Measurements from ENCODE around the gene KIF19.

KIF19 gene

GRCh38 chr17:74314877-74315276 is 11.1 kb upstream of the KIF19 start:
- H3K4me3 ChIP-seq (ENCODE audit: low read depth, low read length): no peak overlapping the region
- DNase-seq (ENCODE audit: low read depth): no peak
- in situ Hi-C loops (cut with HindIII; ENCODE audit: low sequenced_read_pairs): no loop called here
- TF ChIP-seq, protein P1, sequence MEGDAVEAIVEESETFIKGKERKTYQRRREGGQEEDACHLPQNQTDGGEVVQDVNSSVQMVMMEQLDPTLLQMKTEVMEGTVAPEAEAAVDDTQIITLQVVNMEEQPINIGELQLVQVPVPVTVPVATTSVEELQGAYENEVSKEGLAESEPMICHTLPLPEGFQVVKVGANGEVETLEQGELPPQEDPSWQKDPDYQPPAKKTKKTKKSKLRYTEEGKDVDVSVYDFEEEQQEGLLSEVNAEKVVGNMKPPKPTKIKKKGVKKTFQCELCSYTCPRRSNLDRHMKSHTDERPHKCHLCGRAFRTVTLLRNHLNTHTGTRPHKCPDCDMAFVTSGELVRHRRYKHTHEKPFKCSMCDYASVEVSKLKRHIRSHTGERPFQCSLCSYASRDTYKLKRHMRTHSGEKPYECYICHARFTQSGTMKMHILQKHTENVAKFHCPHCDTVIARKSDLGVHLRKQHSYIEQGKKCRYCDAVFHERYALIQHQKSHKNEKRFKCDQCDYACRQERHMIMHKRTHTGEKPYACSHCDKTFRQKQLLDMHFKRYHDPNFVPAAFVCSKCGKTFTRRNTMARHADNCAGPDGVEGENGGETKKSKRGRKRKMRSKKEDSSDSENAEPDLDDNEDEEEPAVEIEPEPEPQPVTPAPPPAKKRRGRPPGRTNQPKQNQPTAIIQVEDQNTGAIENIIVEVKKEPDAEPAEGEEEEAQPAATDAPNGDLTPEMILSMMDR (IDR thresholded peaks at IDR 0.05; ENCODE audit: low read depth, low read length, missing control alignments): no peak

- in situ Hi-C loops (cut with HindIII; ENCODE audit: low sequenced_read_pairs): no loop called here
- TF ChIP-seq, protein P1 (IDR thresholded peaks at IDR 0.05; ENCODE audit: low read depth, low read length, missing control alignments): no peak
- H3K4me3 ChIP-seq (ENCODE audit: low read depth, low read length): no peak overlapping the region
- no peak for DNase-seq (ENCODE audit: low read depth)
Measured at GRCh38 chr17:74316220-74316619, 9.8 kb upstream of the KIF19 start.

DNA sequence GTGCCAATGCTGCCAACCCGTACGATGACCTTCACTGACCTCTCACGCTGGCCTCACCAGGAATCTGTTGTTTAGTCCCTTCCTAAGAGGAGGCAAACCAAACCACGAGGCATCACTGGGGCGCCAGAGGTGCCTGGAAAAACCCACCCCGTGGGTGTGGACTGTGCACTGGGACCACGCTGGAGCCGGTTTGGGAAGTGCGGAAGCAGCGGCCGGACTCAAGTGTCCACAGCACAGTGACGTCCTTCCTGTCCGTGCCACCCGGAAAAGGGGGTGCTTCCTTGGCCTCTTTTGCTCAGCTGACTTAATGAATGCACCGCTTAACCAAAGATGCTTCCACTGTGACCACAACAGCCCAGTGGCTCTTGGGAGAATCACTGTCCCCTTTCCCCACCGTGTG is 9.0 kb upstream of the KIF19 start:
- DNase-seq (ENCODE audit: low read depth): no peak
- H3K4me3 ChIP-seq (ENCODE audit: low read depth, low read length): no peak overlapping the region
- in situ Hi-C loops (cut with HindIII; ENCODE audit: low sequenced_read_pairs): no loop called here
- TF ChIP-seq, protein P1 (IDR thresholded peaks at IDR 0.05; ENCODE audit: low read depth, low read length, missing control alignments): no peak

DNA sequence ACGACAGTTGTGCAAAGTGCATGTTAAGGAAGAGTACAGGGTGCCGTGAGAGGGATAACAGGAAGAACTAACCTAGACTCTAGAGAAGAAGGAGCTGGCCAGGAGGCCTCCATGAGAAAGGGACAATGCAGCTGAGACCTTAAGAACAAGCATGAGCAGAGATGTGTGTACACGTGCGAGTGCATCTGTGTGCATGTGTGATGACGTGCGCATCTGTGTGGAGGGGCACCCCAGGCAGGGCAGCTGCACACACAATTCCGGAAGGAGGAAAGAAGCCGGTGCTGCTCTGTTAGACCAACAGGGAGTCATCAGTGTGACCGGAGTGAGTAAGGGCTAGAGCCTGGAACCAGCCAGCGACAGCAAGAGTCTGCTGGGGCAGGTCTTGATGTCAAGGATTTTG is 7.6 kb upstream of the KIF19 start:
- H3K4me3 ChIP-seq (ENCODE audit: low read depth, low read length): no peak overlapping the region
- TF ChIP-seq, protein P1 (IDR thresholded peaks at IDR 0.05; ENCODE audit: low read depth, low read length, missing control alignments): no peak
- DNase-seq (ENCODE audit: low read depth): no peak
- in situ Hi-C loops (cut with HindIII; ENCODE audit: low sequenced_read_pairs): no loop called here

GRCh38 chr17:74324521-74324920 is 1.5 kb upstream of the KIF19 start:
- no peak overlapping the region for H3K4me3 ChIP-seq (ENCODE audit: low read depth, low read length)
- no peak for DNase-seq (ENCODE audit: low read depth)
- in situ Hi-C loops (cut with HindIII; ENCODE audit: low sequenced_read_pairs): no loop called here
- TF ChIP-seq, protein P1 (IDR thresholded peaks at IDR 0.05; ENCODE audit: low read depth, low read length, missing control alignments): no peak

GRCh38 chr17:74325376-74325742 is 667 bp upstream of the KIF19 start:
- in situ Hi-C loops (cut with HindIII; ENCODE audit: low sequenced_read_pairs): no loop called here
- H3K4me3 ChIP-seq (ENCODE audit: low read depth, low read length): no peak overlapping the region
- DNase-seq (ENCODE audit: low read depth): no peak

More at GRCh38 chr17:74325376-74325742, 667 bp upstream of the KIF19 start:
- TF ChIP-seq, protein P1 (IDR thresholded peaks at IDR 0.05; ENCODE audit: low read depth, low read length, missing control alignments): no peak

Data from astrocyte of the cerebellum (primary cell).